HT-29 (cell line): Measurements from ENCODE around the gene FASTK. TPM values are rescaled to one million over a fixed set of nuclear protein-coding genes. Genes with fewer than 3 reads are reported as not detected.

Source experiments
- DNase-seq: peaks from one replicate; pipeline ENCODE4 v3.0.0-alpha.2; 2015; ENCODE audit warnings: low spot score
- total RNA-seq: library from RNA; depleted of rRNA; stranded (reverse); fragments of >200 nt; shearing (Covaris generic); gene quantifications from 2 replicates; pipeline ENCODE4 v1.2.3, GENCODE V29; 2014

The FASTK gene
- total RNA-seq, 1 experiment from 2014 or later: 300 TPM

- peak; percentile 72 for DNase-seq
Observed at GRCh38 chr7:151083071-151083823, 2.6 kb upstream of the FASTK start, which contains the start of gene TMUB1. TMUB1 (minus strand) TSS chr7:151083493; CDS start chr7:151082563, 930 bp downstream.

GRCh38 chr7:151082141-151083070 lies 1.8 kb upstream of the FASTK start:
- DNase-seq: peak; percentile 52

- peak; percentile 79 for DNase-seq
Observed at GRCh38 chr7:151081170-151082101, 827 bp upstream of the FASTK start.

GRCh38 chr7:151080067-151080521 lies 515 bp downstream of the FASTK start:
- peak; percentile 48 for DNase-seq

- no peak for DNase-seq
Observed at GRCh38 chr7:151079199-151079910, 1.3 kb downstream of the FASTK start.

- peak; percentile 8 for DNase-seq
Observed at GRCh38 chr7:151078233-151079040, 2.2 kb downstream of the FASTK start.

GRCh38 chr7:151077705-151078232 lies 2.8 kb downstream of the FASTK start:
- no peak for DNase-seq

- DNase-seq: peak; percentile 69
Observed at GRCh38 chr7:151076863-151077704, 3.5 kb downstream of the FASTK start.

GRCh38 chr7:151075978-151076426 lies 4.6 kb downstream of the FASTK start:
- DNase-seq: no peak

- DNase-seq: no peak
Observed at GRCh38 chr7:151075662-151075971, 5.0 kb downstream of the FASTK start.

GRCh38 chr7:151074817-151075661 lies 5.6 kb downstream of the FASTK start:
- DNase-seq: no peak

- no peak for DNase-seq
Observed at GRCh38 chr7:151073990-151074389, 6.6 kb downstream of the FASTK start.

GRCh38 chr7:151071032-151071866 lies 9.4 kb downstream of the FASTK start:
- no peak for DNase-seq

GRCh38 chr7:151070574-151070960 lies 10.0 kb downstream of the FASTK start:
- DNase-seq: no peak

- no peak for DNase-seq
Observed at GRCh38 chr7:151069841-151070573, 10.6 kb downstream of the FASTK start.
